NT2/D1 (cell line): ENCODE measurements around the gene DSCAM.

Experiments
- SUZ12 ChIP-seq: IDR thresholded peaks from 2 replicates; pipeline ENCODE4 v1.6.1; 2011; ENCODE audit not compliant: insufficient read length, insufficient read depth; ENCODE audit errors: extremely low read depth
- YY1 ChIP-seq: IDR thresholded peaks from 2 replicates; pipeline ENCODE4 v1.6.1; 2011; ENCODE audit not compliant: insufficient read length, insufficient read depth
- ZNF274 ChIP-seq: IDR thresholded peaks from 2 replicates; pipeline ENCODE4 v1.6.1; 2011; ENCODE audit warnings: mild to moderate bottlenecking, low read depth, low read length

DNA sequence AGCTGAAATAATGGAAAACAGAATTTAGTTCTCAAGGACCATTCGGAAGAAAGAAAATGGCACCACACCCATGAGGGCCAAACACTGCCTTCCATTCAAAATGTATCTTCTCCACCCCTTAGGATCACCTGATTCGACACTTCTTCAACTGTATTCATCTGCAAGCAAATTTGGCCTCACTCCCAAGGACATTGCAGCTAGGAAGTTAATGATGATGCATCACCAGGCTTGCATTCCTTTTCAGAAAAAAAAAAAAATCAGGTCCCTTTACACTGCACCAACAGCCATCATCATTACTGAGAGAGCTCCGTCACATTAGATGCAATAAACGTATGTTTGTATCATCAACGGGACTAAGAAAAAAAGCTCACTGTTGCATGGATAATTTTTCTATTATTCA, 611.4 kb downstream of the DSCAM start:
- TF ChIP-seq SUZ12, result no peak
- TF ChIP-seq ZNF274, result no peak
- no peak for TF ChIP-seq YY1
